Mammary epithelial cell (primary cell): ENCODE results near the gene SLC4A3.

Source experiments
- EZH2 ChIP-seq: IDR thresholded peaks from 2 replicates; pipeline ENCODE4 v1.6.1; 2012; ENCODE audit warnings: low read length, inconsistent platforms, borderline replicate concordance
- TF ChIP-seq, protein P1 (sequence below), 2 donors: IDR thresholded peaks in 1 of 2; conservative IDR thresholded peaks in 1 of 2; 2 replicates each; pipeline ENCODE4 v1.5.1; 2011 to 2012; ENCODE audit warnings: inconsistent platforms in 2 of 2, low read length in 2 of 2, mild to moderate bottlenecking in 2 of 2, control low read depth in 1 of 2, low read depth in 1 of 2; ENCODE audit not compliant: insufficient read depth in 1 of 2; ENCODE audit errors: extremely low read depth in 1 of 2

DNA sequence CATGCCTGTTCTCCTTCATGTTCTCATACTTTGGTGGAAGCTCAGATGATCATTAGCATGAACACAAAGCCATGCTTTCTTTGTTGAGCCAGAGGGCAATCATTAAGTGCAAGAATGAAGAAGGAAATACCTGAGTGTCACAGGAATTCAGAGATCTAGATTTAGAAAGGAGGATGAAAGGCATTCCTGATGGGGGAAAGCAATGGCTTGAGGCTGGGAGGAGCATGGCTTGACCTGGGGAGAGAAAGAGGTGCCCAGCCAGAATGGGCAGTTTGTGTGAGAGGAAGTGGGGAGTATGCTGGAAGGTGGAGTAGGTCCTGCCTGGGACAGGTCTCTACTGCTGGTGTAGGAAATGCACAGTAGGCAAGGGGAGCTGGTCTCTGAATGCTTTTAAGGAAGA, 35.1 kb downstream of the SLC4A3 start:
- TF ChIP-seq EZH2: no peak
- TF ChIP-seq, protein P1, sequence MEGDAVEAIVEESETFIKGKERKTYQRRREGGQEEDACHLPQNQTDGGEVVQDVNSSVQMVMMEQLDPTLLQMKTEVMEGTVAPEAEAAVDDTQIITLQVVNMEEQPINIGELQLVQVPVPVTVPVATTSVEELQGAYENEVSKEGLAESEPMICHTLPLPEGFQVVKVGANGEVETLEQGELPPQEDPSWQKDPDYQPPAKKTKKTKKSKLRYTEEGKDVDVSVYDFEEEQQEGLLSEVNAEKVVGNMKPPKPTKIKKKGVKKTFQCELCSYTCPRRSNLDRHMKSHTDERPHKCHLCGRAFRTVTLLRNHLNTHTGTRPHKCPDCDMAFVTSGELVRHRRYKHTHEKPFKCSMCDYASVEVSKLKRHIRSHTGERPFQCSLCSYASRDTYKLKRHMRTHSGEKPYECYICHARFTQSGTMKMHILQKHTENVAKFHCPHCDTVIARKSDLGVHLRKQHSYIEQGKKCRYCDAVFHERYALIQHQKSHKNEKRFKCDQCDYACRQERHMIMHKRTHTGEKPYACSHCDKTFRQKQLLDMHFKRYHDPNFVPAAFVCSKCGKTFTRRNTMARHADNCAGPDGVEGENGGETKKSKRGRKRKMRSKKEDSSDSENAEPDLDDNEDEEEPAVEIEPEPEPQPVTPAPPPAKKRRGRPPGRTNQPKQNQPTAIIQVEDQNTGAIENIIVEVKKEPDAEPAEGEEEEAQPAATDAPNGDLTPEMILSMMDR (conservative IDR thresholded peaks at IDR 0.05 in 1 of 2, IDR thresholded peaks at IDR 0.05 in 1 of 2; ENCODE audit: extremely low read depth in 1 of 2, insufficient read depth in 1 of 2, low read depth in 1 of 2, low read length in 2 of 2): no peak
